Upper lobe of left lung (tissue), 4 donors: ENCODE results near the gene JTB.

ENCODE experiments used
- POLR2A ChIP-seq, 4 donors: fragments of 450-650 bp; IDR thresholded peaks; one replicate each; pipeline ENCODE4 v1.5.1; 2016 to 2017; ENCODE audit warnings: antibody characterized with exemption in 4 of 4, mild to moderate bottlenecking in 2 of 4
- POLR2AphosphoS5 ChIP-seq, 2 donors: sonication (generic); formaldehyde crosslinking; IDR thresholded peaks; one replicate each; pipeline ENCODE4 v1.5.1; 2017; ENCODE audit warnings: antibody characterized with exemption in 2 of 2
- TF ChIP-seq, protein P1 (sequence below), 6 experiments: fragments of 450-650 bp in 4 of 6; fragments of 200-600 bp in 2 of 6; sonication (generic) in 2 of 6; IDR thresholded peaks; one replicate each; pipeline ENCODE4 v1.5.1; 2016 to 2019; ENCODE audit warnings: antibody characterized with exemption in 6 of 6

DNA sequence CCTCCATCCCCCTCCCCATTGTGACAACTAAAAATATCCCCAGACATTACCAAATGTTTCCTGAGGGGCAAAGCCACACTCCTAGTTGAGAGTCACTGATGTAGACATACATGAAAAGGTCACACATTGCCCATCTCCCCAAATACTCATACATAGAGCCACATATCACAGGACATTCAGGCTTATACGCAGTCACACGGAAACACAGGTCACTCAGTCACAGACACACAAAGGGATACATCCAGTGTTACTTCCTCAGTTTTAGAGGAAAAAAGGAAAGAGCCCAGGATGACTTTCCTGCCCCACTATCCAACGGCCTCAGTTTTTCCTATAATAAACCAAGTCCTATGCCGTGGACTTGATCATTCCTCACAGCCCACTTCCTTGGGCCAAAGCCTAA is 16.1 kb downstream of the JTB start:
- TF ChIP-seq, protein P1, sequence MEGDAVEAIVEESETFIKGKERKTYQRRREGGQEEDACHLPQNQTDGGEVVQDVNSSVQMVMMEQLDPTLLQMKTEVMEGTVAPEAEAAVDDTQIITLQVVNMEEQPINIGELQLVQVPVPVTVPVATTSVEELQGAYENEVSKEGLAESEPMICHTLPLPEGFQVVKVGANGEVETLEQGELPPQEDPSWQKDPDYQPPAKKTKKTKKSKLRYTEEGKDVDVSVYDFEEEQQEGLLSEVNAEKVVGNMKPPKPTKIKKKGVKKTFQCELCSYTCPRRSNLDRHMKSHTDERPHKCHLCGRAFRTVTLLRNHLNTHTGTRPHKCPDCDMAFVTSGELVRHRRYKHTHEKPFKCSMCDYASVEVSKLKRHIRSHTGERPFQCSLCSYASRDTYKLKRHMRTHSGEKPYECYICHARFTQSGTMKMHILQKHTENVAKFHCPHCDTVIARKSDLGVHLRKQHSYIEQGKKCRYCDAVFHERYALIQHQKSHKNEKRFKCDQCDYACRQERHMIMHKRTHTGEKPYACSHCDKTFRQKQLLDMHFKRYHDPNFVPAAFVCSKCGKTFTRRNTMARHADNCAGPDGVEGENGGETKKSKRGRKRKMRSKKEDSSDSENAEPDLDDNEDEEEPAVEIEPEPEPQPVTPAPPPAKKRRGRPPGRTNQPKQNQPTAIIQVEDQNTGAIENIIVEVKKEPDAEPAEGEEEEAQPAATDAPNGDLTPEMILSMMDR (IDR thresholded peaks at IDR 0.05) = no peak
- TF ChIP-seq POLR2A (IDR thresholded peaks at IDR 0.05) = no peak
- TF ChIP-seq POLR2AphosphoS5 (IDR thresholded peaks at IDR 0.05) = no peak
